Neural progenitor cell (in vitro differentiated cells): ENCODE measurements around the gene TSPOAP1. TPM values are rescaled to one million over a fixed set of nuclear protein-coding genes. Genes with fewer than 3 reads are reported as not detected.

Source experiments
- DNase-seq: peaks from one replicate; pipeline ENCODE4 v3.0.0-alpha.2; 2016; ENCODE audit warnings: low spot score
- H2AFZ ChIP-seq: fragments of 200-600 bp; sonication (generic); replicated peaks from 2 replicates; pipeline ENCODE4 v1.6.1; 2016; ENCODE audit warnings: antibody characterized with exemption
- H3F3A ChIP-seq: fragments of 200-600 bp; sonication (generic); 2 replicates; pipeline ENCODE4 v1.6.1; 2016; ENCODE audit warnings: antibody characterized with exemption, low read depth
- H3K27ac ChIP-seq: fragments of 200-600 bp; sonication (generic); 2 replicates; pipeline ENCODE4 v1.5.1; 2016; ENCODE audit warnings: mild to moderate bottlenecking
- H3K27me3 ChIP-seq: fragments of 200-600 bp; sonication (generic); 2 replicates; pipeline ENCODE4 v1.6.1; 2016; ENCODE audit warnings: mild to moderate bottlenecking, moderate library complexity
- H3K36me3 ChIP-seq: fragments of 200-600 bp; sonication (generic); 2 replicates; pipeline ENCODE4 v1.5.1; 2016
- H3K4me1 ChIP-seq: fragments of 200-600 bp; sonication (generic); 2 replicates; pipeline ENCODE4 v1.6.1; 2016; ENCODE audit warnings: mixed run types
- H3K4me2 ChIP-seq: fragments of 200-600 bp; sonication (generic); 2 replicates; pipeline ENCODE4 v1.6.1; 2016
- H3K4me3 ChIP-seq: fragments of 200-600 bp; sonication (generic); 2 replicates; pipeline ENCODE4 v1.5.1; 2016
- H3K79me2 ChIP-seq: fragments of 200-600 bp; sonication (generic); 2 replicates; pipeline ENCODE4 v1.6.1; 2016; ENCODE audit warnings: low read depth
- H3K9ac ChIP-seq: fragments of 200-600 bp; sonication (generic); 2 replicates; pipeline ENCODE4 v1.6.1; 2016
- H3K9me3 ChIP-seq: fragments of 200-600 bp; sonication (generic); 2 replicates; pipeline ENCODE4 v1.5.1; 2016; ENCODE audit warnings: low read depth
- H4K20me1 ChIP-seq: fragments of 200-600 bp; sonication (generic); 2 replicates; pipeline ENCODE4 v1.6.1; 2016; ENCODE audit warnings: low read depth
- H3K27ac Mint-ChIP-seq: 3 replicates; pipeline ENCODE4 v1.8.0; 2021; ENCODE audit warnings: mixed read lengths
- H3K27me3 Mint-ChIP-seq: 2 replicates; pipeline ENCODE4 v1.8.0; 2022; ENCODE audit warnings: low read depth, mild to moderate bottlenecking, inconsistent platforms, moderate library complexity, mixed read lengths; ENCODE audit not compliant: insufficient read depth
- H3K36me3 Mint-ChIP-seq: 3 replicates; pipeline ENCODE4 v1.8.0; 2021; ENCODE audit warnings: mixed read lengths
- H3K4me1 Mint-ChIP-seq: 3 replicates; pipeline ENCODE4 v1.8.0; 2021; ENCODE audit warnings: mixed read lengths
- H3K4me3 Mint-ChIP-seq: 3 replicates; pipeline ENCODE4 v1.8.0; 2021; ENCODE audit warnings: mild to moderate bottlenecking, moderate library complexity, mixed read lengths
- H3K9me3 Mint-ChIP-seq: 3 replicates; pipeline ENCODE4 v1.8.0; 2020; ENCODE audit warnings: mixed read lengths
- EZH2 ChIP-seq: fragments of 200-600 bp; sonication (generic); IDR thresholded peaks from 2 replicates; pipeline ENCODE4 v1.6.1; 2017; ENCODE audit warnings: antibody characterized with exemption, mild to moderate bottlenecking, moderate library complexity
- EZH2phosphoT487 ChIP-seq: fragments of 200-600 bp; sonication (generic); IDR thresholded peaks from 2 replicates; pipeline ENCODE4 v1.6.1; 2017; ENCODE audit warnings: antibody characterized with exemption
- total RNA-seq: library from RNA; depleted of rRNA; stranded (reverse); fragments of >200 nt; gene quantifications from 2 replicates; pipeline ENCODE4 v1.2.3, GENCODE V29; 2015; ENCODE audit warnings: low replicate concordance
- TF ChIP-seq, protein P1 (sequence below): fragments of 200-600 bp; sonication (generic); IDR thresholded peaks from 2 replicates; pipeline ENCODE4 v1.5.1; 2017; ENCODE audit warnings: antibody characterized with exemption, mild to moderate bottlenecking

TSPOAP1 gene
- total RNA-seq, 1 donor from 2014 or later, result 13.8 TPM

DNA sequence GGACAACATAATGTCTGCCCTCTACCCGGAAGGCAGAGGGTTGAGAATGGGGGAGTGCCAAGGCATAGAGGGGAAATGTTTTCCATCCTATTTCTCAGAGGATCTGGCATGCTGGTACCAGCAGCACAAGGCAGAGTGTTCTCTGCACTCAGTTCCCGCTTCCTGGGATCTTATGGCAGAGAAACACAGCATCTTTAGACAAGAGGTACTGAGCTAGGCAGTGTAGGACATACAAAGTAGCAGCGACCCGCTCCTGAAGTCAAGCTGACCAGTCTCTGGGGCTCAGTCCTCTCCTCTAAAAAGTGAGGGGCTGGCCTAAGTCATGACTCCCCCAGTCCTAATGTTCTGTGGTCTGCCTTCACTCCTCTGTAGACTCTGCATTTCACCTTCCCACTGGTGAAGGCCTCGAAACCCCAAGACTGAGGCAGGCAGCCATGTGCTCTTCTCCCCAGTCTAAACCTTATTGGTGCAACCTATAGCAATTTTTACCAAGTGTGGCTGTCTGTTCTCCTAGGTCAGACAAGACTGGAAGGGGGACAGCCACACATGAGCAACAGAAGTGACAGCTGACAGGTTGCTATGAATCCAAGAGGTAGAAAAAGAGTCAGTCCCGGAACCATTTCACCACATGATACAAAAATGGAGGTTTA, 11.3 kb upstream of the TSPOAP1 start:
- Mint-ChIP-seq H3K36me3 (peaks cover 3% of the 10 kb centered on the region), H3K27ac (no peak overlapping the region), H3K4me3 (no peak overlapping the region), H3K4me1 (peaks cover 31% of the 10 kb centered on the region), H3K9me3 (peaks cover 2% of the 10 kb centered on the region), H3K27me3 (peaks cover 8% of the 10 kb centered on the region)
- TF ChIP-seq, protein P1, sequence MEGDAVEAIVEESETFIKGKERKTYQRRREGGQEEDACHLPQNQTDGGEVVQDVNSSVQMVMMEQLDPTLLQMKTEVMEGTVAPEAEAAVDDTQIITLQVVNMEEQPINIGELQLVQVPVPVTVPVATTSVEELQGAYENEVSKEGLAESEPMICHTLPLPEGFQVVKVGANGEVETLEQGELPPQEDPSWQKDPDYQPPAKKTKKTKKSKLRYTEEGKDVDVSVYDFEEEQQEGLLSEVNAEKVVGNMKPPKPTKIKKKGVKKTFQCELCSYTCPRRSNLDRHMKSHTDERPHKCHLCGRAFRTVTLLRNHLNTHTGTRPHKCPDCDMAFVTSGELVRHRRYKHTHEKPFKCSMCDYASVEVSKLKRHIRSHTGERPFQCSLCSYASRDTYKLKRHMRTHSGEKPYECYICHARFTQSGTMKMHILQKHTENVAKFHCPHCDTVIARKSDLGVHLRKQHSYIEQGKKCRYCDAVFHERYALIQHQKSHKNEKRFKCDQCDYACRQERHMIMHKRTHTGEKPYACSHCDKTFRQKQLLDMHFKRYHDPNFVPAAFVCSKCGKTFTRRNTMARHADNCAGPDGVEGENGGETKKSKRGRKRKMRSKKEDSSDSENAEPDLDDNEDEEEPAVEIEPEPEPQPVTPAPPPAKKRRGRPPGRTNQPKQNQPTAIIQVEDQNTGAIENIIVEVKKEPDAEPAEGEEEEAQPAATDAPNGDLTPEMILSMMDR, result no peak
- TF ChIP-seq EZH2phosphoT487, result no peak
- no peak for TF ChIP-seq EZH2
- no peak overlapping the region for H3K27ac ChIP-seq
- no peak overlapping the region for H3K4me2 ChIP-seq
- no peaks in the 10 kb centered on the region for H3K79me2 ChIP-seq
- no peak overlapping the region for H3K4me3 ChIP-seq
- peaks cover 4% of the 10 kb centered on the region for H3F3A ChIP-seq
- no peaks in the 10 kb centered on the region for H3K9me3 ChIP-seq
- peak overlapping the region; percentile 21 for H2AFZ ChIP-seq
- H4K20me1 ChIP-seq, result no peaks in the 10 kb centered on the region
- H3K36me3 ChIP-seq, result no peaks in the 10 kb centered on the region
- H3K27me3 ChIP-seq, result no peaks in the 10 kb centered on the region
- H3K9ac ChIP-seq, result no peak overlapping the region
- DNase-seq, result no peak
- H3K4me1 ChIP-seq, result peaks cover 18% of the 10 kb centered on the region

DNA sequence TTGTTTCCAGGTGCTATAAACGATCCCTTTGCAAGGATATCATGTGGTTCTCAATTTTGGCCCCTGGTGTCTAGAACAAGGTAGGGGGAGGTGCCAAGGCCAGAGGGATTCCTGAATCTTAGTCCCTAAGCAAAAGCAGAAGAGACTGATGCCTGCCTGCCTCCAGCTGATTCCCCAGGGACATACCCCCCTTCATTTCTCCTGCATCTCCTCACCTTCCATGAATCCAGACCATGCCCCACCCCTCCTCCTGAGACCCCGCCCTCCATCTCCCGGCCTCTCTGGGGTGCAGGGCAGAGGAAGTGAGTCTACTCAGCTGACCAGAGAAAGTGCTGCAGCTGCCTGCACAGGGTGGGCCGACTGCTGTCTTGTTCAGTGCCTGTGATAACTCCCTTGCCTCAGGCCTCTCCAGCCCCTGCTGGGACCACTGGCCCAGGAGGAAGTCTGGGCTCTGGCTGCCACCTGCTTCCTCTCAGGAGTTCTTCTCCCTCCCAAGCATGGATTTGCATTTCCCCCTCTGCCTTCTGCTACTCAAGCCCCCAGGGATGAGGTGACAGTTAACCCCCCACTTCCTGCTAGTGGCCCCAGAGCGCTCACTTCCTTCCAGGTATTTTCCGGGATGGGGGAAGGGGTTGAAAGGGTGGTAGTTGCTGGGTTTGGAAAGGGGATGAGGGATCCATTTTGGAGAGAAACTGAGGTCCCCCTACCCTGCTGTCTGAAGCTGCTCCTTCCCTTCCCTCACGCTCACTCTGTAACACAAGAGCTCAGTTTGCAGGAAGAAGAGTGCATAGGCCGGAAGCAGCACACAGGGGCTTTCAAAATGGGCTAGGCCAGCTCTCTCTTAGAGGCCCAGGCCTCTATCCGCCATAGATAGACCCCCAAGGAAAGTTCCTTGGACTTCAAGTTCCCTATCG, 10.5 kb upstream of the TSPOAP1 start:
- peaks cover 3% of the 10 kb centered on the region for H3K36me3 Mint-ChIP-seq
- no peak overlapping the region for H3K4me3 Mint-ChIP-seq
- Histone ChIP-seq H3K36me3 (no peaks in the 10 kb centered on the region), H3F3A (no peaks in the 10 kb centered on the region), H3K9me3 (no peaks in the 10 kb centered on the region), H3K27ac (no peak overlapping the region), H3K27me3 (no peaks in the 10 kb centered on the region), H3K4me2 (peak overlapping the region; percentile 18), H3K4me3 (no peak overlapping the region), H2AFZ (peak overlapping the region; percentile 21), H3K9ac (no peak overlapping the region), H3K79me2 (no peaks in the 10 kb centered on the region), H3K4me1 (peaks cover 18% of the 10 kb centered on the region), H4K20me1 (no peaks in the 10 kb centered on the region)
- H3K4me1 Mint-ChIP-seq, result peaks cover 31% of the 10 kb centered on the region
- H3K27ac Mint-ChIP-seq, result peak overlapping the region; percentile 74
- H3K27me3 Mint-ChIP-seq, result peaks cover 6% of the 10 kb centered on the region
- TF ChIP-seq EZH2 (no peak), EZH2phosphoT487 (no peak)
- TF ChIP-seq, protein P1, result no peak
- peak; percentile 26 for DNase-seq
- H3K9me3 Mint-ChIP-seq, result peaks cover 2% of the 10 kb centered on the region

DNA sequence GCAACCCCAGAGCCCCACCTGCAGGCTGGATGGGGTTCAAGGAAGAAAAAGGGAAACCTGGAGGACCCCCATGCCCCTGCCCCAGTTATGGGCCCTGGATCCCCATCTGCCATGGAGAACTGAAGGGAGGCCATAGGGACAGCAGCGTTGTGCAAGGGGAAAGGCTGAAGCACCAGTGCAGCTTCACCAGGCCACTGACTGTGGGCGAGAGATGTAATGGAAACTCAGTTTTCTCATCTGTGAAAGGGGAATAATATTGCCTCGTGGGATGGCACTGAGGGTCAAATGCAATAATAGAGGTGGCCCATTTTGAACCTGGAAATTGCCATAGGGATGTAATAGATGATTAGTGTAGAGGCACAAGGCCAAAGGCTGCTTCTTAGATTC, 9.9 kb upstream of the TSPOAP1 start:
- H3K27me3 ChIP-seq, result no peaks in the 10 kb centered on the region
- peaks cover 2% of the 10 kb centered on the region for H3K36me3 Mint-ChIP-seq
- H4K20me1 ChIP-seq, result no peaks in the 10 kb centered on the region
- peaks cover 18% of the 10 kb centered on the region for H3K4me1 ChIP-seq
- no peaks in the 10 kb centered on the region for H3K9me3 ChIP-seq
- TF ChIP-seq, protein P1, result peak; percentile 13
- TF ChIP-seq EZH2, result no peak
- no peak overlapping the region for H3K27ac ChIP-seq
- no peak for DNase-seq
- no peaks in the 10 kb centered on the region for H3K36me3 ChIP-seq
- peaks cover 31% of the 10 kb centered on the region for H3K4me1 Mint-ChIP-seq
- H3K9me3 Mint-ChIP-seq, result peaks cover 2% of the 10 kb centered on the region
- H2AFZ ChIP-seq, result no peak overlapping the region
- H3K4me2 ChIP-seq, result no peak overlapping the region
- H3F3A ChIP-seq, result no peaks in the 10 kb centered on the region
- no peak overlapping the region for H3K9ac ChIP-seq
- peak overlapping the region; percentile 74 for H3K27ac Mint-ChIP-seq
- H3K4me3 Mint-ChIP-seq, result peak overlapping the region; percentile 52
- no peak overlapping the region for H3K4me3 ChIP-seq
- peaks cover 6% of the 10 kb centered on the region for H3K27me3 Mint-ChIP-seq
- H3K79me2 ChIP-seq, result no peaks in the 10 kb centered on the region
